Neural cell (in vitro differentiated cells): ENCODE results near the gene CEP162. TPM values are rescaled to one million over a fixed set of nuclear protein-coding genes. Genes with fewer than 3 reads are reported as not detected.

Source experiments
- H2AFZ ChIP-seq: fragments of 200-600, 300-800 bp; sonication (generic), shearing (Covaris generic); 2 replicates; pipeline ENCODE4 v1.6.0; 2014; ENCODE audit warnings: low read depth, mild to moderate bottlenecking, antibody characterized with exemption, low read length, moderate library complexity
- H3F3A ChIP-seq: fragments of 200-600 bp; shearing (Covaris generic); 2 replicates; pipeline ENCODE4 v1.6.1; 2016; ENCODE audit warnings: mild to moderate bottlenecking, moderate library complexity, mixed read lengths, antibody characterized with exemption, low read length; ENCODE audit not compliant: insufficient read depth, poor library complexity, severe bottlenecking
- H3K27ac ChIP-seq: fragments of 200-600, 300-800 bp; sonication (generic), shearing (Covaris generic); 2 replicates; pipeline ENCODE4 v1.5.1; 2014; ENCODE audit warnings: mild to moderate bottlenecking, low read length, moderate library complexity
- H3K27me3 ChIP-seq: fragments of 300-800, 200-600 bp; sonication (generic), shearing (Covaris generic); 2 replicates; pipeline ENCODE4 v1.6.0; 2014; ENCODE audit warnings: mild to moderate bottlenecking, low read depth, low read length, moderate library complexity; ENCODE audit not compliant: insufficient read depth
- H3K36me3 ChIP-seq: fragments of 300-800, 200-600 bp; sonication (generic), shearing (Covaris generic); 2 replicates; pipeline ENCODE4 v1.5.1; 2014; ENCODE audit warnings: mild to moderate bottlenecking, antibody characterized with exemption, low read length, moderate library complexity; ENCODE audit not compliant: insufficient read depth
- H3K4me2 ChIP-seq: fragments of 300-800, 200-600 bp; sonication (generic), shearing (Covaris generic); 2 replicates; pipeline ENCODE4 v1.6.0; 2014; ENCODE audit warnings: mild to moderate bottlenecking, low read length
- H3K4me3 ChIP-seq: fragments of 300-800, 200-600 bp; sonication (generic), shearing (Covaris generic); 2 replicates; pipeline ENCODE4 v1.5.1; 2014; ENCODE audit warnings: mild to moderate bottlenecking, low read length, moderate library complexity
- H3K79me2 ChIP-seq: fragments of 200-600 bp; shearing (Covaris generic); replicated peaks from 2 replicates; pipeline ENCODE4 v1.6.0; 2014; ENCODE audit warnings: mild to moderate bottlenecking, low read length, moderate library complexity; ENCODE audit not compliant: insufficient read depth
- H3K9ac ChIP-seq: fragments of 300-800, 200-600 bp; sonication (generic), shearing (Covaris generic); 2 replicates; pipeline ENCODE4 v1.6.1; 2016; ENCODE audit warnings: mild to moderate bottlenecking, low read length, mixed read lengths
- H3K9me2 ChIP-seq: fragments of 200-600 bp; shearing (Covaris generic); 2 replicates; pipeline ENCODE4 v1.6.1; 2016; ENCODE audit warnings: mild to moderate bottlenecking, low read length, mixed read lengths; ENCODE audit not compliant: insufficient read depth
- H3K9me3 ChIP-seq: fragments of 200-600, 300-800 bp; sonication (generic), shearing (Covaris generic); 2 replicates; pipeline ENCODE4 v1.6.1; 2016; ENCODE audit warnings: mild to moderate bottlenecking, mixed run types, low read length, moderate library complexity, mixed read lengths
- H4K20me1 ChIP-seq: fragments of 200-600 bp; shearing (Covaris generic); 2 replicates; pipeline ENCODE4 v1.6.1; 2016; ENCODE audit warnings: mild to moderate bottlenecking, mixed run types; ENCODE audit not compliant: insufficient read depth
- EP300 ChIP-seq: fragments of 450-650 bp; conservative IDR thresholded peaks from 2 replicates; pipeline ENCODE4 v1.6.1; 2014; ENCODE audit warnings: antibody characterized with exemption, mild to moderate bottlenecking, moderate library complexity; ENCODE audit not compliant: poor library complexity, severe bottlenecking
- EZH2 ChIP-seq: fragments of 200-600, 300-800 bp; shearing (Covaris generic), sonication (generic); IDR thresholded peaks from 2 replicates; pipeline ENCODE4 v1.6.1; 2014; ENCODE audit warnings: antibody characterized with exemption, low read length, borderline replicate concordance, mild to moderate bottlenecking; ENCODE audit not compliant: insufficient read depth, poor library complexity, severe bottlenecking
- MXI1 ChIP-seq: fragments of 450-650 bp; conservative IDR thresholded peaks from 2 replicates; pipeline ENCODE4 v1.6.1; 2014; ENCODE audit warnings: antibody characterized with exemption, mild to moderate bottlenecking; ENCODE audit not compliant: poor library complexity, severe bottlenecking
- POLR2AphosphoS5 ChIP-seq: IDR thresholded peaks from 2 replicates; pipeline ENCODE4 v1.6.1; 2012
- RAD21 ChIP-seq: fragments of 450-650 bp; conservative IDR thresholded peaks from 2 replicates; pipeline ENCODE4 v1.6.1; 2014; ENCODE audit warnings: antibody characterized with exemption, mild to moderate bottlenecking, moderate library complexity
- SMC3 ChIP-seq: fragments of 450-650 bp; conservative IDR thresholded peaks from 2 replicates; pipeline ENCODE4 v1.6.1; 2014; ENCODE audit warnings: antibody characterized with exemption, mild to moderate bottlenecking, moderate library complexity; ENCODE audit not compliant: poor library complexity
- TAF1 ChIP-seq: IDR thresholded peaks from 2 replicates; pipeline ENCODE4 v1.6.1; 2012; ENCODE audit warnings: low read depth
- polyA plus RNA-seq: library from polyadenylated mRNA; depleted of rRNA; stranded (reverse); fragments of >200 nt; gene quantifications from 2 replicates; pipeline ENCODE4 v1.2.3, GENCODE V29; 2014
- TF ChIP-seq, protein P1 (sequence below): IDR thresholded peaks from 2 replicates; pipeline ENCODE4 v1.6.1; 2012; ENCODE audit warnings: borderline replicate concordance
- TF ChIP-seq, protein P2 (sequence below): fragments of 450-650 bp; IDR thresholded peaks from 2 replicates; pipeline ENCODE4 v1.5.1; 2014; ENCODE audit warnings: antibody characterized with exemption, mild to moderate bottlenecking, moderate library complexity; ENCODE audit not compliant: poor library complexity, severe bottlenecking

Gene CEP162
- polyA plus RNA-seq, 1 donor from 2014 or later, result 19.3 TPM

DNA sequence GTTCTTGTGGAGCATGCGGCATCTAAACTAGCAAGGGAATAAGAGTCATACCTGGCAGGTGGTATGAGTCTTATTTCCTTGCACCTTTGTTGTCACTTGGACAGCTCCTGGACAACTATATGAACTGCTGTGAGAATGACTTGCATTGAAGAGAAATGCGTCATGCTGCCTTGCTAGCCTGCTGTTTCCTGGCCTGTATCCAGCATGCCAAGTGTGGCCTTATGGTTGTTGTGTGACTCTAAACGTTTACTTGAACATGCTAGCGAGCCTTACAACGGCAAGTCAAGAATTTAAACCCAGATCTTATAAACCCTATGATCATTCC lies 90.4 kb downstream of the CEP162 start:
- no peaks in the 10 kb centered on the region for H3K9me2 ChIP-seq
- H3K36me3 ChIP-seq, result peaks cover 4% of the 10 kb centered on the region
- H3K79me2 ChIP-seq, result no peaks in the 10 kb centered on the region
- no peak overlapping the region for H3K27ac ChIP-seq
- no peak overlapping the region for H3K9ac ChIP-seq
- no peaks in the 10 kb centered on the region for H3F3A ChIP-seq
- no peak for TF ChIP-seq EZH2
- TF ChIP-seq, protein P1, sequence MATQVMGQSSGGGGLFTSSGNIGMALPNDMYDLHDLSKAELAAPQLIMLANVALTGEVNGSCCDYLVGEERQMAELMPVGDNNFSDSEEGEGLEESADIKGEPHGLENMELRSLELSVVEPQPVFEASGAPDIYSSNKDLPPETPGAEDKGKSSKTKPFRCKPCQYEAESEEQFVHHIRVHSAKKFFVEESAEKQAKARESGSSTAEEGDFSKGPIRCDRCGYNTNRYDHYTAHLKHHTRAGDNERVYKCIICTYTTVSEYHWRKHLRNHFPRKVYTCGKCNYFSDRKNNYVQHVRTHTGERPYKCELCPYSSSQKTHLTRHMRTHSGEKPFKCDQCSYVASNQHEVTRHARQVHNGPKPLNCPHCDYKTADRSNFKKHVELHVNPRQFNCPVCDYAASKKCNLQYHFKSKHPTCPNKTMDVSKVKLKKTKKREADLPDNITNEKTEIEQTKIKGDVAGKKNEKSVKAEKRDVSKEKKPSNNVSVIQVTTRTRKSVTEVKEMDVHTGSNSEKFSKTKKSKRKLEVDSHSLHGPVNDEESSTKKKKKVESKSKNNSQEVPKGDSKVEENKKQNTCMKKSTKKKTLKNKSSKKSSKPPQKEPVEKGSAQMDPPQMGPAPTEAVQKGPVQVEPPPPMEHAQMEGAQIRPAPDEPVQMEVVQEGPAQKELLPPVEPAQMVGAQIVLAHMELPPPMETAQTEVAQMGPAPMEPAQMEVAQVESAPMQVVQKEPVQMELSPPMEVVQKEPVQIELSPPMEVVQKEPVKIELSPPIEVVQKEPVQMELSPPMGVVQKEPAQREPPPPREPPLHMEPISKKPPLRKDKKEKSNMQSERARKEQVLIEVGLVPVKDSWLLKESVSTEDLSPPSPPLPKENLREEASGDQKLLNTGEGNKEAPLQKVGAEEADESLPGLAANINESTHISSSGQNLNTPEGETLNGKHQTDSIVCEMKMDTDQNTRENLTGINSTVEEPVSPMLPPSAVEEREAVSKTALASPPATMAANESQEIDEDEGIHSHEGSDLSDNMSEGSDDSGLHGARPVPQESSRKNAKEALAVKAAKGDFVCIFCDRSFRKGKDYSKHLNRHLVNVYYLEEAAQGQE, result no peak
- H4K20me1 ChIP-seq, result no peaks in the 10 kb centered on the region
- no peaks in the 10 kb centered on the region for H3K9me3 ChIP-seq
- H3K27me3 ChIP-seq, result no peaks in the 10 kb centered on the region
- no peak overlapping the region for H2AFZ ChIP-seq
- H3K4me3 ChIP-seq, result no peak overlapping the region
- H3K4me2 ChIP-seq, result no peak overlapping the region

DNA sequence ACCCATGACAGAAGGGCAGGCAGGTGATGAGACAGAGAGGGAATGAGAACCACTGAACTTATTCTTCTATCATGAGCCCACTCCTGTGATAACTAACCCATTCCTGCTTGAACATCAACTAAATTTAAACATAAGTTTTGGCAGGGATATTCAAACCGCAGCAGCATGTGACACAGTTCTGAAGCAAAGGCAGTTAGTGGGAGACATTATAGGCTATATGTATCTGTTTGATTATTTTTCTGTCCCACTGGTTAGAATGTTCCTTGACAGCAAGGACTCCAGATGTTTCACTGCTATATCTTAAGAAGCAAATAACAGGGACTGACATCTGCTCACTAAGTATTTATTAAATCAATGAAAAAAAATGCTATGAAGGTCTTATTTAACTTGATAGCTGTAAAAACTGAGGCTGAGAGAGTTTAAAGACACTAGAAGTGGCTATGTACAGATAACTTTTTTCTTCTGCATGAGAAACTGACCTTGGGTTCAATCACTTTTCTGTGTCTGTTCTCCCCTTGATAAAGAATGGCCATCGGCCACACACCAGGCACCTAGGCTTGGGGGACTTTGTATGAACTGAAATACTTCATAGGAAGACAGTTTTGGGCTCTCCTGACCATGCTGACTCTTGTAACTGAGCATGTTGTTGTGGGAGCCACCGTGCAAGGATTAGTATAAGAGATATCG lies 90.9 kb downstream of the CEP162 start:
- Histone ChIP-seq H3K4me3 (no peak overlapping the region), H3F3A (no peaks in the 10 kb centered on the region), H2AFZ (no peak overlapping the region), H3K36me3 (peaks cover 4% of the 10 kb centered on the region), H3K27ac (no peak overlapping the region), H3K27me3 (no peaks in the 10 kb centered on the region), H3K9me3 (no peaks in the 10 kb centered on the region), H3K9me2 (no peaks in the 10 kb centered on the region), H4K20me1 (no peaks in the 10 kb centered on the region), H3K9ac (no peak overlapping the region), H3K79me2 (no peaks in the 10 kb centered on the region), H3K4me2 (no peak overlapping the region)
- TF ChIP-seq SMC3 (no peak), TAF1 (no peak), EP300 (no peak), EZH2 (no peak), RAD21 (no peak), POLR2AphosphoS5 (no peak), MXI1 (no peak)
- TF ChIP-seq, protein P1, result no peak
- TF ChIP-seq, protein P2, sequence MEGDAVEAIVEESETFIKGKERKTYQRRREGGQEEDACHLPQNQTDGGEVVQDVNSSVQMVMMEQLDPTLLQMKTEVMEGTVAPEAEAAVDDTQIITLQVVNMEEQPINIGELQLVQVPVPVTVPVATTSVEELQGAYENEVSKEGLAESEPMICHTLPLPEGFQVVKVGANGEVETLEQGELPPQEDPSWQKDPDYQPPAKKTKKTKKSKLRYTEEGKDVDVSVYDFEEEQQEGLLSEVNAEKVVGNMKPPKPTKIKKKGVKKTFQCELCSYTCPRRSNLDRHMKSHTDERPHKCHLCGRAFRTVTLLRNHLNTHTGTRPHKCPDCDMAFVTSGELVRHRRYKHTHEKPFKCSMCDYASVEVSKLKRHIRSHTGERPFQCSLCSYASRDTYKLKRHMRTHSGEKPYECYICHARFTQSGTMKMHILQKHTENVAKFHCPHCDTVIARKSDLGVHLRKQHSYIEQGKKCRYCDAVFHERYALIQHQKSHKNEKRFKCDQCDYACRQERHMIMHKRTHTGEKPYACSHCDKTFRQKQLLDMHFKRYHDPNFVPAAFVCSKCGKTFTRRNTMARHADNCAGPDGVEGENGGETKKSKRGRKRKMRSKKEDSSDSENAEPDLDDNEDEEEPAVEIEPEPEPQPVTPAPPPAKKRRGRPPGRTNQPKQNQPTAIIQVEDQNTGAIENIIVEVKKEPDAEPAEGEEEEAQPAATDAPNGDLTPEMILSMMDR, result no peak
